Stimulated activated CD4-positive, alpha-beta T cell treated with anti-CD3 and anti-CD28 coated beads, Interleukin-15, amount 100 ng/mL, for 48 hours (primary cell): ENCODE data around the gene PHF8.

Experiments
- DNase-seq, 2 donors: peaks; one replicate each; pipeline ENCODE4 v3.0.0-alpha.2; 2020; ENCODE audit warnings: low read depth in 2 of 2

Gene PHF8

DNA sequence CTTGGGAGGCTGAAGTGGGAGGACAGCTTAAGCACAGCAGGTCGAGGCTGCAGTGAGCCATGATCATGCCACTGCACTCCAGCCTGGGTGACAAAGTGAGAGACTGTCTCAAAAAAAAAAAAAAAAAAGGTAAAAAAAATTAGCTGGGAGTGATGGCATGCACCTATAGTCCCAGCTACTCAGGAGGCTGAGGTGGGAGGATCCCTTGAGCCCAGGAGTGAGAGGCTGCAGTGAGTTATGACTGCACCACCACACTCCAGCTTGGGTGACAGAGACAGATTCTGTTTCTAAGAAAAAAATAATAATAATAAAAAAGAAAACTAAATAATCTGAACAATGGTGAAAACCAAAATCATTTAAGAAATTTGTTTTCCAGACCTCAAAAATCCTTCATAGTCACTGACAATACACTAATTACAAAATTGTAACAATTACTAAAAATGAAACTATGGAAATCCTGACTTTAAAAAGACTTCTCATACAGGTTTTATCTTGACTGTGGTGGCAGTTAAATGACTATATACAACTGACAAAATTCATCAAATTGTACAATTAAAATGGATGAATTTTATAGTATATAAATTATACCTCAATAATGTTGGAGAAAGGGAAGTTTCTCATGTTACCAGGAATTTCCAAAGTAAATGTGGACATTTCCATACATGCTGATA, 31.3 kb downstream of the PHF8 start:
- no peak for DNase-seq

DNA sequence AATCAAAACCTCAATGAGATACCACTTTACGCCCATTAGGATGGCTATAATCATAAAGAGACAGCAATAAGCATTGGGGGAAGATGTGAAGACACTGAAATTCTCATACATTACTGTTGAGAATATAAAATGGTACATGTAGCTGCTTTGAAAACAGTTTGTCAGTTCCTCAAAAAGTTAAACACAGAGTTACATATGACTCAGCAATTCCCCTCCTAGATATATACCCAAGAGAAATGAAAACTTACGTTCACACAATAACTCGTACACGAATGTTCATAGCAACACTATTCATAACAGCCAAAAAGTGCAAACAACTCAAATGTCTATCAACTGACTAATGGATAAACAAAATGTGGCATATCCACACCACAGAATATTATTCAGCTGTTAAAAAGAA, 36.6 kb downstream of the PHF8 start:
- DNase-seq = no peak

DNA sequence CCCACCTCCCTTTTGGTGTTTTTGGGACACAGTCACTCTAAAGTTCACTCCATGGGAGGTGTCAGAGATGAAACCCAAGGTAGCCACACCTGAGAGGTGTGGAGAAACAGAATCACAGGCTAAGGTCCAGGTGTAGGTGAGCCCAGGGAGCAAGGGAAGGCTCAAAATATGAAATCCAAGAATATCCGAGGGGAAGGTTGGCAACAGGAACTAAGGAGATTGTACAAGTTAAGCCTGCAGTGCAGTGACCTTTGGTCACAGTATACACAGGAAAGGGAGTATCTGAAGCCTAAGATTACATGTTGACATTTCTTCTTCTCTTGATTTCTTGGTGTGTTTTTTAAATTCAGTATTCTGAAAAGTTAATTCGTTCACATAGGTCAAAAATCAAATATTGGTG, 46.5 kb downstream of the PHF8 start:
- DNase-seq = no peak

DNA sequence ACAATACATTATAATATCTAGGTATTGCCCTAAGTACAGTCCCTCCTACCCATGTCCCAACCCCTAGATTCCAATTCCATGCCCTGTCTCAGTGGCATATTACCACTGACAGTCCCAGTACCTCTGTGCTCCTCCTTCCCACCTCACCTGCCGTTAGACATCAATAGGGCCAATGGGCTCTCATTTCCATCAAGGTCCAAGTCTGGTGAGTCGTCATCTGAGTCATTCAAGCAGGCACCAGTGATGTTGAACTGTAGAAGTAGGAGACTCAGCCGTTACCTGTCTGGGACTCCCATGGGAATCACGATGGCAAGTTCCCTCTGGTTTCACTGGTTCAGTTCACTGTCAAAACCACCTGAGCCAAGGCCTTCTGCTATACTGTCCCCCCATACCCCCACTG, 51.7 kb downstream of the PHF8 start:
- no peak for DNase-seq

DNA sequence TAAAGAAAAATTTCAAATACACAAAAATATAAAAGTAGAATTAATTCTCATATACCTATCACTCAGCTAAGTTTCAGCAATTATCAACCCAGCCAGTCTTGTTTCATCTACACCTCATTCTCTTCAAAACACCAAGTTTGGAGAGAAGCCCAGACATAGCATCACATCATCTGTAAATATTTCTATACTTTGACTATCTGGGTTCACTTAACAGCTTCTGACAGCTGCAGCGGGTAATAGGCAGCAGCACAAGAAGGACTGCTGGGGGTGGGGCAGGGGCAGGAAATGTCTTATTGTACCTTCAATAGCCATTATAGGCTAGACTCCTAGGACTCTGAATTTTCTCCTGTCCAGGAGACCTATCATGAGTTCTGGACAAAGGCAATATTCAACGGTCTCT, 54.1 kb downstream of the PHF8 start:
- DNase-seq = no peak

DNA sequence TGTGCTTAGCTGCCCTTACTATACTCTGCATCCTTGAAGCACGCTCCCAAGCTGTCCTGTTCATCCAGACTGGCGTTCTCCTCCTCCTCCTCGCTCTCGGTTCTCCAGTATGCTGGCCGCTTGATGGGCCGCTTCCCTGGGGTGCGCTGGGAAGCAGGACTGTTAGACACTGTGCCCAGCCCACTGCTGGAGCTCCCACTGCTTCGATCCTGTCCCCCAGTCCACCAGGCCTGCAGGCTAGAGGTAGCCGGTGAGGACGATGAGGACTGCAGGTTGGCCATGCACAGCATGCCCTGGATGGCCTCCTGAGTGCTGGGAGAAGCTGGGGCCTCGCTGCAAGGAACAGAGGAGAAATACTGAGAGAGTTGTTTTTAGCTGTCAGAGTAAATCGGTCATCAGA, 59.4 kb downstream of the PHF8 start:
- no peak for DNase-seq

DNA sequence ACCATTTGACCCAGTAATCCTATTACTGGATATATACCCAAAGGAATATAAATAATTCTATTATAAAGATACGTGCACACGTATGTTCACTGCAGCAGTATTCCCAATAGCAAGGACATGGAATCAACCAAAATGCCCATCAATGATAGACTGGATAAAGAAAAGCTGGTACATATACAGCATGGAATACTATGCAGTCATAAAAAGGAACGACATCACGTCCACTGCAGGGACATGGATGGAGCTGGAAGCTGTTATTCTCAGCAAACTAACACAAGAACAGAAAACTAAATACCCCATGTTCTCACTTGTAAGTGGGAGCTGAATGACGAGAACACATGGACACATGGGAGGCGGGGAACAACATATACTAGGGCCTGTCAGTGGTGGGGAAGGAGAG, 69.7 kb downstream of the PHF8 start:
- no peak for DNase-seq

DNA sequence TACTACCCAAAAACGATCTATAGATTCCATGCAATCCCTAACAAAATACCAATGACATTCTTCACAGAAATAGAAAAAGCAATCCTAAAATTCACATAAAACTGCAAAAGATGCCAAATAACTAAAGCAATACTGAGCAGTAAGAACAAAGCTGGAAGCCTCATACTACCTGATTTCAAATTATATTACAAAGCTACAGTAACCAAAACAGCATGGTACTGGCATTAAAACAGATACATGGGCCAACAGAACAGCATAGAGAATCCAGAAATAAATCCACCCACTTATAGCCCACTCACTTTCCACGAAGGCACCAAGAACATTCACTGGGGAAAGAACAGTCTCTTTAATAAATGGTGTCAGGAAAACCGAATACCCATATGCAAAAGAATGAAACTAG, 74.7 kb downstream of the PHF8 start:
- no peak for DNase-seq

DNA sequence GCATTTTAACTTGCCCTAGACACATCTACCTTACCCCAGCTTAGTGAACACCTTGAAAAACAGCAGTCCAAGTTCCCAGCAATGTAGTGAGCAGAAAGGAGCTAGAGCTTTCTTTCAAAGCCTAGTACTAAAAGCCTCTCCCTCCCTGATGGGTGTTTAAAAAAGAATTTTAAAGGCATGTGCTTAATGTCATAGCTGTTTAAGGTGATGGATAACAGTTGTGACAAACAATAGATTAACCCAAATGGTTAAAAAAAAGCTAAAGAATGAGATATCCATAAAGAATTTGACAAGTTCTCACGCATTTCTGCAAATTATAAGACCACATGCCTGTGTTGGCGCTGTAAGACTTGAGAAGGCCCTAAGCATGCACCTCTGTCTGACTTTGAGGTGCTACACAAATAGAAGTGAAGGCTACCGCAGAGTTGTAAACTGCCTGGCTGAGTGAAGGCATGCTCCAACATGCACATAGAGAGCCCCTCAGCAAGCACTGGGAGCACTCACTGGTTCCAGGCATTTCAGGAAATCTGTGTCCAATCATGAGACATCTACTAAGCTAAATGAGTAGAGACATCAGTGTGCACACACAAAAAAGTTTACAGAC, 94.0 kb downstream of the PHF8 start:
- no peak for DNase-seq

DNA sequence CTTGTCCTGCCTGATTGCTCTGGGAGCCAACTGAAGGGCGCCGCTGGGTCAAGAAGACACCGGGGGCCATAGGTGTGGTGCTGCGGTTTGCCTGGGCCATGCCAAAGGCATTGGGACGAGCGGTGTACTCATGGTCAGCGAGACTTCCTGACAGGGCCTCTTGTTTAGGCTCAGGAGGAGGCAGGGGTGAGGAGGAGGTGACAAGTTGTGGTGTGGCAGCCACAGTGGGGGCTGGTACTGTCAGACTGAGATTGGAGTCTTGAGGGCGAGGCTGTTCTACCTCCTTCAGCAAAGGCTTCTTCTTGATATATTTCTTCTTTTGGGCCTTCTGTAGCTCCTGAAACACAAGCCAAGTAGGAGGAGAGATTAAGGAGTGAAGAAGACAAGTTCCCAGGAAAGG, 104.1 kb downstream of the PHF8 start:
- no peak for DNase-seq

DNA sequence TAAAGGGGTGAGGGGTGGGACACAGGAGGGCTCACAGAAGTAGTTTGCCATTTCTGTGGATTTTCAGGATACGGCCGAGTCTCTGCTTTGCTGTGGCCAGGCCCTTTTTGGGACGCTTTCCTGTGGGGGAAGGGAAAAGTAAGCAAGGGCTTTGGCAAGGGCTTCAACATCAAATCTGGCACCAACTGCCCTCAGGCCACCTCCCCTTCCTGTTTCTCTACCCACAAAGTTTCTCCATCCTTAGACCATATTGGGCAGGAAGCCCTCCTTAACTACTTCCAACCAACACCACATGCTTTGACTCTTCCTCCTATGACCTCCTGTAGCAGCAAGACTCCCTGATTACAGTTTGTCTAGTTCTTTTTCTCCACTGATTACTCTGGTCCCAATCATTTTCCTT, 105.1 kb downstream of the PHF8 start:
- DNase-seq = no peak

DNA sequence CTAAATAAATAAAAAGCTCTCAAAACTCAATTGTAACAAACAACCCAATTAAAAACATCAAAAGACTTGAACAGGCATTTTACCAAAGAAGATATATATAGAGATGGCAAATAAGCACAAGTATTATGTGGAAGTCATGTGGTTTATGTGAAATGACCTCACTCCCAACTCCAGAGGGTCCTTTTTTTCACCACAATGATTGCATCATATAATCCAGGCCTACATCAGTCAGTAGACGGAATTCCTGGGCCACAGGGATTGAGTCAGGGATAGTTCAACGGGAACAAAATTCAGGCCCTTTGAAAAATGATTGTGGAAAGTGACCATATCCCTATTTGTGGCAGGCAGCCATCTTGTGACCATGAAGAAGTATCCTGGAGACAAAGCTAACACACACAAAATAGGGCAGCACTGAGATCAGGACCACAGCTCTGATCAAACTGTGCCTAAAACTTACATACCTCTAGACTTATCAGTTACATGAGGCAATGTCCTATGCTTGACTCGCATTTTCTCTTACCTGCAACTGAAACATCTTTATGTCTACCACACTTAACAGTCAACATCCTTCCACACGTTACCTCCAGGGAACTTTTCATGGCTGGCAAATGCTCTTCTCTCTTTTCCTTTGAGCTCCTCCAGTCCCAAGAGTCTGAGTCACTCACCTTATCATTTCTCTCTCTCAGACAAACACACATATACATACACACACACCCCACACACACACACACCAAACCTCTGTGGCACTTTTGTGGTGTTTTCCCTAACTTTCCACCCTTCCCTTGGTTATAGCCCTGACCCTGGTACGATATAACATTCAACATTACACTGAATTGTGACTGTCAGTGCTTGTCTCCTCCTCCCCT, 113.5 kb downstream of the PHF8 start:
- DNase-seq = no peak

DNA sequence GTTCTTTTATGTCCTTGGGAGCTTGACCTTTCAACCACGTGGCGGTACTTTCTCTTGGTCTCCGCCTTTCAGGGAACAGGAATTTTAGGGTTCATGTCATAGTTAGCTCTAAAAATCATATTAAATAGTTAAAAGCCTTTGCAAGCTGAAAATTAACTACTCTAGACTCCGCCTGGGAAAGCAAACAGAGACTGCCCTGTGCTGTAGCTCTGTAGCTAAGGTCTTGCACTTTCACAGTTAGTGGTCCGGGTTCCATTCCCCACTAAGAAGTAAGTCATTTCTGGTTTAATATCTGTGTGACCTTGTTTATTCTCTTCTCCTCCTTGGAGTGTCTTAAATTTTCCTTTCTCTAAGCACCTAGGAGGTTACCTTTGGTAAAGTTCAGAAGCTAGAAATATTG, 118.2 kb downstream of the PHF8 start:
- no peak for DNase-seq

DNA sequence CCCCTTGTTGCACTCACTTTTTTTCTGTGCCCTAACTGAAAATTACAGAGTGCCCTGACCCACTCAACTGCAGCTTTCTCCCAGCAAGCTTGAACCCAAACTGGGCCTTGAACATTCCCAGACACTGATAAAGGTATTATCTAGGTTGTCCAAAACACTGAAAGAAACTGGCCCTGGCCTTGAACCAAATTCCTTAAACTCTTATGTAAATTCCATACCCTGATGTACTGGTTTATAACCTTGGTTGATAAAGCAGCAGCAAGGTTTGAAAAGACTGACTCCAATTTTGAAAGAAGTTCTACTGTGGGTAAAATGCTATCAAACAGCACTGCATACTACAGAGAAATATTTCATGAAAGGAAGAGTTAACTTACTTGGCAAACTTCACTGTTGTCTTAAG, 125.6 kb downstream of the PHF8 start:
- DNase-seq = no peak

DNA sequence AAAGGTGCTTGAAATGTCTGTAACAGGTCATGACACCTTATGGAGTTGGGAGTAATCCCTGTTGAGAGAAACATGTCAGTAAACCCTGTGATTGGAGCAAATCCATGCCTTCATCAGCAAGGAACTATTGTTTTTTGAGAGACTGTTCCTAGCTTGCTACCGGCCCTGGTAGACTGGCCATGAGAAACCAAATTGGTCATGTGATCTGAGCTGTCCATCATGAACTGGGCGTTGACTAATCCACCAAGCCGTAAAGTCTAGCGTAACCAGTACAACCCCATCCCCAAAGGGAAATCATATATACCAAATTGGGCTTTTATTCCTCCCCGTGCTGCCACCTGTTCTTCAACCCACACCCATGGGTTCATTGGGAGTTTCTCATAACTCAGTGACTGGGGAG, 143.7 kb downstream of the PHF8 start:
- DNase-seq = no peak

DNA sequence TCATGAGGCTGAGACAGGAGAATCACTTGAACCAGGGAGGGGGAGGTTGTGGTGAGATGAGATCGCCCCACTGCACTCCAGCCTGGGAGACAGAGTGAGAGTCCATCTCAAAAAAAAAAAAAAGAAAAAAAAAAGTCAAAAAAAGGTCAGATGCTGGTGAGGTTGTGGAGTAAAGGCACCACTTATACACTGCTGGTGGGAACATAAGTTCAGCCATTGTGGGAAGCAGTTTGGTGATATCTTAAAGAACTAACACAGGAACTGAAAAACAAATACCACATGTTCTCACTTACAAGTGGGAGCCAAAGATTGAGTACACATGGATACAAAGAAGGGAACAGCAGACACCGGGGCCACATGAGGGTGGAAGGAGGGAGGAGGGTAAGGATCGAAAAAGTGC, 149.0 kb downstream of the PHF8 start:
- DNase-seq = no peak
